Osteocyte (in vitro differentiated cells): ENCODE data around the gene SAA2. TPM values are rescaled to one million over a fixed set of nuclear protein-coding genes. Genes with fewer than 3 reads are reported as not detected.

Experiments
- DNase-seq: peaks from one replicate; pipeline ENCODE4 v3.0.0; 2021; ENCODE audit warnings: mixed read lengths; ENCODE audit not compliant: unreplicated experiment; ENCODE audit errors: extremely low spot score
- H3K27ac Mint-ChIP-seq: one replicate; pipeline ENCODE4 v1.8.0; 2021; ENCODE audit warnings: mild to moderate bottlenecking, mixed read lengths; ENCODE audit not compliant: unreplicated experiment
- H3K27me3 Mint-ChIP-seq: one replicate; pipeline ENCODE4 v1.8.0; 2021; ENCODE audit warnings: mixed read lengths; ENCODE audit not compliant: unreplicated experiment
- H3K36me3 Mint-ChIP-seq: one replicate; pipeline ENCODE4 v1.8.0; 2021; ENCODE audit warnings: mixed read lengths; ENCODE audit not compliant: unreplicated experiment
- H3K4me1 Mint-ChIP-seq: one replicate; pipeline ENCODE4 v1.8.0; 2021; ENCODE audit warnings: mixed read lengths; ENCODE audit not compliant: unreplicated experiment
- H3K4me3 Mint-ChIP-seq: one replicate; pipeline ENCODE4 v1.8.0; 2021; ENCODE audit warnings: mild to moderate bottlenecking, moderate library complexity, mixed read lengths; ENCODE audit not compliant: unreplicated experiment
- H3K9me3 Mint-ChIP-seq: one replicate; pipeline ENCODE4 v1.8.0; 2021; ENCODE audit warnings: mixed read lengths; ENCODE audit not compliant: unreplicated experiment
- CTCF ChIP-seq: fragments of 200-600 bp; sonication (generic); IDR thresholded peaks from 2 replicates; pipeline ENCODE4 v1.5.0; 2021; ENCODE audit warnings: antibody characterized with exemption, mild to moderate bottlenecking, moderate library complexity
- total RNA-seq: library from RNA; stranded (reverse); gene quantifications from 2 replicates; pipeline ENCODE4 v1.2.1, GENCODE V29; 2021

SAA2 gene
- total RNA-seq, 1 donor from 2014 or later = not detected

GRCh38 chr11:18235394-18236334 is 12.8 kb downstream of the SAA2 start:
- H3K4me1 Mint-ChIP-seq = peaks cover 2% of the 10 kb centered on the region
- DNase-seq = no peak
- TF ChIP-seq CTCF = no peak
- no peaks in the 10 kb centered on the region for H3K9me3 Mint-ChIP-seq
- no peaks in the 10 kb centered on the region for H3K36me3 Mint-ChIP-seq
- no peak overlapping the region for H3K27ac Mint-ChIP-seq
- no peak overlapping the region for H3K4me3 Mint-ChIP-seq
- peaks cover 60% of the 10 kb centered on the region for H3K27me3 Mint-ChIP-seq

- no peak overlapping the region for H3K27ac Mint-ChIP-seq
- no peaks in the 10 kb centered on the region for H3K9me3 Mint-ChIP-seq
- peaks cover 2% of the 10 kb centered on the region for H3K4me1 Mint-ChIP-seq
- H3K27me3 Mint-ChIP-seq = peaks cover 46% of the 10 kb centered on the region
- no peaks in the 10 kb centered on the region for H3K36me3 Mint-ChIP-seq
- H3K4me3 Mint-ChIP-seq = no peak overlapping the region
- no peak for TF ChIP-seq CTCF
- DNase-seq = no peak
These were observed 14.6 kb downstream of the SAA2 start for GRCh38 chr11:18233912-18234311.

- Mint-ChIP-seq H3K27ac (no peak overlapping the region), H3K4me3 (no peak overlapping the region), H3K4me1 (peaks cover 2% of the 10 kb centered on the region), H3K27me3 (peaks cover 35% of the 10 kb centered on the region), H3K36me3 (no peaks in the 10 kb centered on the region), H3K9me3 (no peaks in the 10 kb centered on the region)
- DNase-seq = no peak
- TF ChIP-seq CTCF = no peak
These were observed 17.6 kb downstream of the SAA2 start for GRCh38 chr11:18230859-18231258.

GRCh38 chr11:18229501-18229900 is 19.0 kb downstream of the SAA2 start:
- Mint-ChIP-seq H3K9me3 (peaks cover 5% of the 10 kb centered on the region), H3K4me3 (no peak overlapping the region), H3K4me1 (no peaks in the 10 kb centered on the region), H3K27me3 (peaks cover 32% of the 10 kb centered on the region), H3K27ac (no peak overlapping the region), H3K36me3 (no peaks in the 10 kb centered on the region)
- DNase-seq = no peak
- no peak for TF ChIP-seq CTCF

- no peak for DNase-seq
- no peak overlapping the region for H3K27ac Mint-ChIP-seq
- H3K4me3 Mint-ChIP-seq = no peak overlapping the region
- no peak for TF ChIP-seq CTCF
- peaks cover 19% of the 10 kb centered on the region for H3K27me3 Mint-ChIP-seq
- no peaks in the 10 kb centered on the region for H3K4me1 Mint-ChIP-seq
- H3K9me3 Mint-ChIP-seq = peaks cover 5% of the 10 kb centered on the region
- H3K36me3 Mint-ChIP-seq = no peaks in the 10 kb centered on the region
These were observed 22.6 kb downstream of the SAA2 start for GRCh38 chr11:18225913-18226312.
